ENCODE data around the gene MARCO. TPM values are rescaled to one million over a fixed set of nuclear protein-coding genes. Genes with fewer than 3 reads are reported as not detected.
A peak's percentile ranks its signal among the peaks of the same experiment; 100 is the strongest.

MARCO gene
- total RNA-seq, 2 donors from 2014 or later, result not detected

- H3K36me3 Mint-ChIP-seq (ENCODE audit: insufficient read depth in 2 of 2), result no peaks in the 10 kb centered on the region
- no peak overlapping the region for H3K4me3 Mint-ChIP-seq
- DNase-seq (no peak), ATAC-seq (replicated peaks in 1 of 2) (no peak)
- H3K27ac Mint-ChIP-seq, result no peak overlapping the region
- H3K27me3 Mint-ChIP-seq (ENCODE audit: low read depth), result peaks cover 14% of the 10 kb centered on the region
- H3K9me3 Mint-ChIP-seq, result peaks cover 0 to 5% of the 10 kb centered on the region in 2 donors
- no peaks in the 10 kb centered on the region for H3K4me1 Mint-ChIP-seq (ENCODE audit: low read depth)
Observed at GRCh38 chr2:119006441-119006840, 64.4 kb downstream of the MARCO start.

DNA sequence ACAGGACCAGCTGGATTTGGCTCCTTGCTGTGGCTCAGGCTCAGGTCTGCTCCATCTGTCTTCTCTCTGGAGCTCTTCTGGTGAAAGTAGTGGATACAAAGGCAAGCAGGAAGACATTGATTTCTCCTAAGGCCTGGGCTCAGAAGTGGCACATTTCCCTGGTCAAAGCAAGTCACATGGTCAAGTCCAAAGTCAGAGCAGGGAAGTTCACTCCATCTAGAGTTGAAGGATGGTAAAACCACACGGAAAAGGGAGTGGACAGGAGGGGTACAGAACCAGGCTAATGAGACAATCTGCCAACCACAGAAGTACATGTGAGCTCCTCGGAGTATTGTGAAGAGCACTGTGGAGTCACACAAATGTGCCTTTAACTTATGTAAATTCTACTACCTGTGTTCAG is 66.1 kb downstream of the MARCO start:
- Mint-ChIP-seq H3K9me3 (peaks cover 0 to under 1% of the 10 kb centered on the region in 2 donors), H3K4me1 (ENCODE audit: low read depth) (no peaks in the 10 kb centered on the region), H3K4me3 (no peak overlapping the region), H3K27ac (no peak overlapping the region), H3K36me3 (ENCODE audit: insufficient read depth in 2 of 2) (no peaks in the 10 kb centered on the region), H3K27me3 (ENCODE audit: low read depth) (peaks cover 22% of the 10 kb centered on the region)
- DNase-seq (no peak), ATAC-seq (replicated peaks in 1 of 2) (no peak)

DNA sequence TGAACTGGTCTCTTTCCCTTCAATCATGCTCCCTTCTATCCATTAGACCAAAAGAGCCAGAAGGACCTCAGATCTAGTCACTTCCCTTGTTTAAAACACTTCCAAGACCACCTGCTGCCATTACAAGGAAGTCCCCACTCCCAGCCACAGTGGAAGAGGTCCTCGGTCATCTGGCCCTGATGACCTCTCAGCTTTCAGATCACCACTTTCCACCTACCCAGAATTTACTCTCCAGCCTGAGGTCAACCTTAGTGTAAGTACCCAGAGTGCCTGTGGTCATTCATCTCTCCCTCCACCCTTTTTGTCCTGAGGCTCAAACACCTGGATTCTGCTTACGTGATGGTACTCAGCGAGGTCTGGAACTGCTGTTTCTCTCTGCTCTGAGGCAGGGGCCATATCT is 67.1 kb downstream of the MARCO start:
- Mint-ChIP-seq H3K27me3 (ENCODE audit: low read depth) (peaks cover 22% of the 10 kb centered on the region), H3K9me3 (no peaks in the 10 kb centered on the region), H3K4me1 (ENCODE audit: low read depth) (no peaks in the 10 kb centered on the region), H3K27ac (no peak overlapping the region), H3K36me3 (ENCODE audit: insufficient read depth in 2 of 2) (no peaks in the 10 kb centered on the region), H3K4me3 (no peak overlapping the region)
- DNase-seq (no peak), ATAC-seq (replicated peaks in 1 of 2) (no peak)

- no peak overlapping the region for H3K4me3 Mint-ChIP-seq
- H3K27me3 Mint-ChIP-seq (ENCODE audit: low read depth), result peaks cover 22% of the 10 kb centered on the region
- H3K9me3 Mint-ChIP-seq, result no peaks in the 10 kb centered on the region
- no peaks in the 10 kb centered on the region for H3K4me1 Mint-ChIP-seq (ENCODE audit: low read depth)
- no peak overlapping the region for H3K27ac Mint-ChIP-seq
- ATAC-seq (replicated peaks in 1 of 2) (no peak), DNase-seq (no peak)
- H3K36me3 Mint-ChIP-seq (ENCODE audit: insufficient read depth in 2 of 2), result no peaks in the 10 kb centered on the region
Observed at GRCh38 chr2:119010336-119010735, 68.3 kb downstream of the MARCO start.

- no peaks in the 10 kb centered on the region for H3K4me1 Mint-ChIP-seq (ENCODE audit: low read depth)
Observed at GRCh38 chr2:119011162-119011909, 69.3 kb downstream of the MARCO start.

DNA sequence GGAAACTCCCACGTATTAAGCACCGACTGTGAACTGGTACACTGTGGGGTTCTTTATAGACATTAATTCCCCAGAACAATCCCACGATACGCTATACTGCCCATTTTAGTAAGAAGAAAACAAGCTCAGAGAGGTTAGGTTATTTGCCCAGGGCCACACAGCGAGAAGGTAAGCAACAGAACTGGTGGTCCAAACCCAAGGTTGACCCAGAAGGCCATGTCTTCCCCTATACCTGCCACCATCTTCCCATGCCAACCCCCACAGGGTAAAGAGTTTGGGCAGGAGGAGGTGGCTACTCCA is 69.9 kb downstream of the MARCO start:
- Mint-ChIP-seq H3K9me3 (no peaks in the 10 kb centered on the region), H3K27ac (no peak overlapping the region)

More at GRCh38 chr2:119011162-119011909, 69.3 kb downstream of the MARCO start:
- Mint-ChIP-seq H3K27me3 (ENCODE audit: low read depth) (peaks cover 22% of the 10 kb centered on the region), H3K9me3 (no peaks in the 10 kb centered on the region), H3K4me3 (no peak overlapping the region), H3K36me3 (ENCODE audit: insufficient read depth in 2 of 2) (no peaks in the 10 kb centered on the region), H3K27ac (no peak overlapping the region)
- ATAC-seq (replicated peaks in 1 of 2) (peak in 1 of 2 donors; percentile 51), DNase-seq (peak; percentile 9 to 20)

DNA sequence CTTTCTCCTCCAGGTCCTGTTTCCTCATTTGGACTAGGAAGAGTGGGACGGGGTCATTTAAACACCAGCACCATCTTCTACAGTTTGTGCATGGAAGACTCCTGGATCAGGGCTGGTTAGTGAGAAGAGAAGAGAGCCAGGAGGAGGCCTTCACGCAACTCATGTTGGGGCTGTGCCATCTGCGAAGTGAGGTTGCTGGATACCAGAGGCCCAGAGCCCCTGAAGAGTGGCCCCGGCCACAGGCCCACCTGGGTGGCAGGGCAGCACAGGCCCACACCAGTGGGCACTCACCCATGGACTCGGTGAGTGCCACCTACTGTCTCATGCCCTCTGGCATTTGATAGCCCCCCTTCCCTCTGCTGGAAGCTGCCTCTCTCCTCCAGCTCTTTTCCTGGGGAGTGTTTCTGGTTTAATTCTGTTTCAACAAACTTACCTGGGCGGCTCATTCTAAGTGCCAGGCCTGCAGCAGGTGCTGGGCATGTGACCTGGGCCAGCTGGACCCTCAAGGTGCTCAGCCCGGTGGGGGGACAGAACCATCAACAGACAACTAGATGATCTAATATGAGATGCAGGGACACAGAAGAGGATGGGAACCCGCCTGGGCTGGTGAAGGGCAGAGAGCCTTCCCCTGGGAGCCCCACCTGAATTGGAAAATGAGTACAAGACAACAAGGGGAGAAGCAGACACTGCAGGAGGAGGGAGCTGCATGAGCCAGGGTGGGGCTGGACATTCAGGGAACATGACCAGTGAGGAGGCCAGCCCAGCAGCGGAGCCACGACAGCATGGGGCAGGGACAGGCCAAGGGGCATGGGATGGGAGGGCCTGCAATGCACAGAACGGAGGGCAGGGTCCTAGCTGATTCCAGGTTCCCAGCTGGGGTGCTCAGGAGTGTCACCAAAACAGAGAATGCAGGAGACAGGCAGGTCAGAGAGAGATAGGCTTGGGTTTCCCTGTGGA is 70.6 kb downstream of the MARCO start:
- Mint-ChIP-seq H3K27me3 (ENCODE audit: low read depth) (peaks cover 22% of the 10 kb centered on the region), H3K36me3 (ENCODE audit: insufficient read depth in 2 of 2) (no peaks in the 10 kb centered on the region), H3K27ac (no peak overlapping the region), H3K4me3 (no peak overlapping the region), H3K4me1 (ENCODE audit: low read depth) (no peaks in the 10 kb centered on the region), H3K9me3 (no peaks in the 10 kb centered on the region)
- ATAC-seq (replicated peaks in 1 of 2) (no peak), DNase-seq (no peak)

More for the DNA sequence above, 69.9 kb downstream of the MARCO start:
- DNase-seq (no peak), ATAC-seq (replicated peaks in 1 of 2) (no peak)
- Mint-ChIP-seq H3K4me1 (ENCODE audit: low read depth) (no peaks in the 10 kb centered on the region), H3K27me3 (ENCODE audit: low read depth) (peaks cover 22% of the 10 kb centered on the region), H3K36me3 (ENCODE audit: insufficient read depth in 2 of 2) (no peaks in the 10 kb centered on the region), H3K4me3 (no peak overlapping the region)

GRCh38 chr2:119013671-119014070 is 71.7 kb downstream of the MARCO start:
- Mint-ChIP-seq H3K9me3 (no peaks in the 10 kb centered on the region), H3K27me3 (ENCODE audit: low read depth) (peaks cover 20% of the 10 kb centered on the region), H3K4me3 (no peak overlapping the region), H3K4me1 (ENCODE audit: low read depth) (no peaks in the 10 kb centered on the region), H3K36me3 (ENCODE audit: insufficient read depth in 2 of 2) (no peaks in the 10 kb centered on the region), H3K27ac (no peak overlapping the region)
- ATAC-seq (replicated peaks in 1 of 2) (no peak), DNase-seq (no peak)

GRCh38 chr2:119015845-119016244 is 73.9 kb downstream of the MARCO start:
- H3K4me1 Mint-ChIP-seq (ENCODE audit: low read depth), result no peaks in the 10 kb centered on the region
- ATAC-seq (replicated peaks in 1 of 2) (no peak), DNase-seq (no peak)
- H3K27me3 Mint-ChIP-seq (ENCODE audit: low read depth), result peaks cover 11% of the 10 kb centered on the region
- no peak overlapping the region for H3K4me3 Mint-ChIP-seq
- H3K36me3 Mint-ChIP-seq (ENCODE audit: insufficient read depth in 2 of 2), result no peaks in the 10 kb centered on the region
- no peaks in the 10 kb centered on the region for H3K9me3 Mint-ChIP-seq
- no peak overlapping the region for H3K27ac Mint-ChIP-seq

GRCh38 chr2:119019521-119019920 is 77.5 kb downstream of the MARCO start:
- H3K36me3 Mint-ChIP-seq (ENCODE audit: insufficient read depth in 2 of 2), result no peaks in the 10 kb centered on the region
- ATAC-seq (replicated peaks in 1 of 2) (no peak), DNase-seq (no peak)
- H3K27me3 Mint-ChIP-seq (ENCODE audit: low read depth), result peaks cover 4% of the 10 kb centered on the region
- no peak overlapping the region for H3K27ac Mint-ChIP-seq
- H3K4me1 Mint-ChIP-seq (ENCODE audit: low read depth), result no peaks in the 10 kb centered on the region
- no peaks in the 10 kb centered on the region for H3K9me3 Mint-ChIP-seq
- no peak overlapping the region for H3K4me3 Mint-ChIP-seq

DNA sequence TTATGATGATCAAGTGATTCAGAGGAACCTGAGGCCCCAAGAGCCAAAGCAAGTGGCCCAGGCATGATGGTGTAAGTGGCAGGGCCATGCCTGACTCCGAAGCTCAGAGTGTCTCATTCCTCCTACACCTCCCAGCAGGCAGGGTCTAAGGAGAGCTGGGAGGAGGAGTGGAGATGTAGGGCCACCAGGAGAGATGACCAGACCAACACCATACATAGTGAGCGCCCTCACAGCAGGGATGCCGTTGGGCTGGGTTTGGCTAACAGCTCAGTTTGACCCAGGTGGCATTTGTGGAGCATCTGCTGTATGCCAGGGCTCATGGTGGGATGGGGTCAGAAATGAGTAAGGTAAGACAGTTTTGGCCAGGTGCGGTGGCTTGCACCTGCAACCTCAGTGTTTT is 80.7 kb downstream of the MARCO start:
- no peaks in the 10 kb centered on the region for H3K4me1 Mint-ChIP-seq (ENCODE audit: low read depth)
- DNase-seq (no peak), ATAC-seq (replicated peaks in 1 of 2) (no peak)
- no peak overlapping the region for H3K4me3 Mint-ChIP-seq
- H3K36me3 Mint-ChIP-seq (ENCODE audit: insufficient read depth in 2 of 2), result no peaks in the 10 kb centered on the region
- no peaks in the 10 kb centered on the region for H3K9me3 Mint-ChIP-seq
- H3K27me3 Mint-ChIP-seq (ENCODE audit: low read depth), result peaks cover 4% of the 10 kb centered on the region
- H3K27ac Mint-ChIP-seq, result no peak overlapping the region

DNA sequence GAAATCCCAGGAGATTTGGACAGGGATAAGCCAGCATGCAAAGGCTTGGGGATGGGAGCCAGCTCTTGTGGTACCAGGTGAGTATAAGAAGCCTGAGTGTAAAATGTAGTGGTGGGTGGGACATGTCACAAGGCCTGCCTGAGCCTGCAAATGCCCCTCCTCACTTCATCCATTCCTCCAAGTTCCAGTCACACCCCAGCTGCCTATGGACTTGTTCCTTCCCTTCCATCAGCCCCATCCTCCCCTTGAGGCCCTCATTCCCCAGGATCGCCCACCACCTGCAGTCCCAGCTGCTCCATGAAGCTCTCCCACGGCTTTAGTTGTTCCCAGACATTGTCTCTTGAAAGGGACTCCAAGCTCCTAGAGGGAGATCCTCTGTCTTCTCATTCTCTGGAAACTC is 81.5 kb downstream of the MARCO start:
- H3K27me3 Mint-ChIP-seq (ENCODE audit: low read depth), result peaks cover 4% of the 10 kb centered on the region
- H3K4me1 Mint-ChIP-seq (ENCODE audit: low read depth), result no peaks in the 10 kb centered on the region
- no peak for ATAC-seq (replicated peaks in 1 of 2)

GRCh38 chr2:119024152-119024551 is 82.2 kb downstream of the MARCO start:
- ATAC-seq (replicated peaks in 1 of 2), result no peak
- H3K27ac Mint-ChIP-seq, result no peak overlapping the region
- no peaks in the 10 kb centered on the region for H3K4me1 Mint-ChIP-seq (ENCODE audit: low read depth)
- peaks cover 4% of the 10 kb centered on the region for H3K27me3 Mint-ChIP-seq (ENCODE audit: low read depth)
- no peak for DNase-seq
- H3K4me3 Mint-ChIP-seq, result no peak overlapping the region
- no peaks in the 10 kb centered on the region for H3K36me3 Mint-ChIP-seq (ENCODE audit: insufficient read depth in 2 of 2)
- no peaks in the 10 kb centered on the region for H3K9me3 Mint-ChIP-seq

More for the DNA sequence above, 81.5 kb downstream of the MARCO start:
- H3K4me3 Mint-ChIP-seq, result no peak overlapping the region
- H3K36me3 Mint-ChIP-seq (ENCODE audit: insufficient read depth in 2 of 2), result no peaks in the 10 kb centered on the region
- H3K27ac Mint-ChIP-seq, result no peak overlapping the region
- no peak for DNase-seq
- no peaks in the 10 kb centered on the region for H3K9me3 Mint-ChIP-seq
